Smooth muscle cell (in vitro differentiated cells): ENCODE data around the gene ZFPM1. TPM values are rescaled to one million over a fixed set of nuclear protein-coding genes. Genes with fewer than 3 reads are reported as not detected.

Experiments used
- DNase-seq: peaks from one replicate; lab custom pipeline; 2025; ENCODE audit not compliant: unreplicated experiment; lab: John Stamatoyannopoulos, UW
- H2AFZ ChIP-seq: fragments of 200-600 bp; sonication (generic); 2 replicates; pipeline ENCODE4 v1.6.0; 2016; ENCODE audit warnings: antibody characterized with exemption, low read depth, mild to moderate bottlenecking
- H3F3A ChIP-seq: fragments of 200-600 bp; sonication (generic); 2 replicates; pipeline ENCODE4 v1.6.0; 2017; ENCODE audit warnings: antibody characterized with exemption, low read depth
- H3K27ac ChIP-seq: fragments of 200-600 bp; sonication (generic); 2 replicates; pipeline ENCODE4 v1.5.1; 2016; ENCODE audit warnings: low read depth, mild to moderate bottlenecking
- H3K27me3 ChIP-seq: fragments of 200-600 bp; sonication (generic); 2 replicates; pipeline ENCODE4 v1.6.1; 2016; ENCODE audit warnings: low read depth, mild to moderate bottlenecking
- H3K36me3 ChIP-seq: fragments of 200-600 bp; sonication (generic); 2 replicates; pipeline ENCODE4 v1.5.1; 2016; ENCODE audit warnings: low read depth
- H3K4me1 ChIP-seq: fragments of 200-600 bp; sonication (generic); 2 replicates; pipeline ENCODE4 v1.5.1; 2016; ENCODE audit warnings: low read depth
- H3K4me2 ChIP-seq: fragments of 200-600 bp; sonication (generic); 2 replicates; pipeline ENCODE4 v1.6.0; 2016; ENCODE audit warnings: mild to moderate bottlenecking
- H3K4me3 ChIP-seq: fragments of 200-600 bp; sonication (generic); 2 replicates; pipeline ENCODE4 v1.5.1; 2016; ENCODE audit warnings: mild to moderate bottlenecking
- H3K79me2 ChIP-seq: fragments of 200-600 bp; sonication (generic); 2 replicates; pipeline ENCODE4 v1.6.0; 2016; ENCODE audit warnings: low read depth, mild to moderate bottlenecking
- H3K9ac ChIP-seq: fragments of 200-600 bp; sonication (generic); 2 replicates; pipeline ENCODE4 v1.6.0; 2016; ENCODE audit warnings: low read depth
- H3K9me3 ChIP-seq: fragments of 200-600 bp; sonication (generic); replicated peaks from 2 replicates; pipeline ENCODE4 v1.5.1; 2016; ENCODE audit warnings: low read depth
- H4K20me1 ChIP-seq: fragments of 200-600 bp; sonication (generic); 2 replicates; pipeline ENCODE4 v1.6.0; 2016; ENCODE audit warnings: low read depth
- WGBS: methylation state at CpG from one replicate; pipeline ENCODE4 v1.1.7; 2016; ENCODE audit warnings: low lambda C conversion rate; 5-methylcytosine and 5-hydroxymethylcytosine counted together
- polyA plus RNA-seq: library from polyadenylated mRNA; unstranded; fragments of >200 nt; fragmentation: Nextera tagmentation; extraction: Ambion mirVana; gene quantifications from 2 replicates; pipeline ENCODE4 v1.2.1, GENCODE V29; 2016
- total RNA-seq: library from RNA; depleted of rRNA; stranded (reverse); fragments of >200 nt; gene quantifications from 2 replicates; pipeline ENCODE4 v1.2.3, GENCODE V29; 2014
- TF ChIP-seq, protein P1 (sequence below): fragments of 200-600 bp; sonication (generic); IDR thresholded peaks from 2 replicates; pipeline ENCODE4 v1.5.1; 2017; ENCODE audit warnings: borderline replicate concordance, mild to moderate bottlenecking, antibody characterized with exemption; ENCODE audit not compliant: insufficient read depth, poor library complexity, severe bottlenecking

Gene ZFPM1
- total and polyA plus RNA-seq, 2 experiments from 2014 or later: 0.99 to 4.9 TPM

GRCh38 chr16:88430185-88430523 lies 22.9 kb upstream of the ZFPM1 start:
- no peak overlapping the region for H3K9ac ChIP-seq
- no peak overlapping the region for H3K4me3 ChIP-seq
- H3K79me2 ChIP-seq: no peaks in the 10 kb centered on the region
- H3K4me1 ChIP-seq: no peaks in the 10 kb centered on the region
- 95% methylated on average over 16 of the region's 36 CpGs for WGBS
- no peaks in the 10 kb centered on the region for H3K9me3 ChIP-seq
- H3K36me3 ChIP-seq: no peaks in the 10 kb centered on the region
- DNase-seq: no peak
- H3K4me2 ChIP-seq: no peak overlapping the region
- H3F3A ChIP-seq: no peaks in the 10 kb centered on the region
- TF ChIP-seq, protein P1, sequence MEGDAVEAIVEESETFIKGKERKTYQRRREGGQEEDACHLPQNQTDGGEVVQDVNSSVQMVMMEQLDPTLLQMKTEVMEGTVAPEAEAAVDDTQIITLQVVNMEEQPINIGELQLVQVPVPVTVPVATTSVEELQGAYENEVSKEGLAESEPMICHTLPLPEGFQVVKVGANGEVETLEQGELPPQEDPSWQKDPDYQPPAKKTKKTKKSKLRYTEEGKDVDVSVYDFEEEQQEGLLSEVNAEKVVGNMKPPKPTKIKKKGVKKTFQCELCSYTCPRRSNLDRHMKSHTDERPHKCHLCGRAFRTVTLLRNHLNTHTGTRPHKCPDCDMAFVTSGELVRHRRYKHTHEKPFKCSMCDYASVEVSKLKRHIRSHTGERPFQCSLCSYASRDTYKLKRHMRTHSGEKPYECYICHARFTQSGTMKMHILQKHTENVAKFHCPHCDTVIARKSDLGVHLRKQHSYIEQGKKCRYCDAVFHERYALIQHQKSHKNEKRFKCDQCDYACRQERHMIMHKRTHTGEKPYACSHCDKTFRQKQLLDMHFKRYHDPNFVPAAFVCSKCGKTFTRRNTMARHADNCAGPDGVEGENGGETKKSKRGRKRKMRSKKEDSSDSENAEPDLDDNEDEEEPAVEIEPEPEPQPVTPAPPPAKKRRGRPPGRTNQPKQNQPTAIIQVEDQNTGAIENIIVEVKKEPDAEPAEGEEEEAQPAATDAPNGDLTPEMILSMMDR: no peak
- H4K20me1 ChIP-seq: peaks cover 2% of the 10 kb centered on the region
- H3K27ac ChIP-seq: no peak overlapping the region
- H2AFZ ChIP-seq: no peak overlapping the region
- no peaks in the 10 kb centered on the region for H3K27me3 ChIP-seq

GRCh38 chr16:88430524-88431446 lies 22.3 kb upstream of the ZFPM1 start:
- no peak overlapping the region for H3K27ac ChIP-seq
- H3K4me1 ChIP-seq: no peaks in the 10 kb centered on the region
- H3K9me3 ChIP-seq: no peaks in the 10 kb centered on the region
- H3F3A ChIP-seq: no peaks in the 10 kb centered on the region
- TF ChIP-seq, protein P1: no peak
- no peak overlapping the region for H3K9ac ChIP-seq
- no peaks in the 10 kb centered on the region for H3K36me3 ChIP-seq
- no peaks in the 10 kb centered on the region for H4K20me1 ChIP-seq
- DNase-seq: no peak
- no peak overlapping the region for H2AFZ ChIP-seq
- H3K27me3 ChIP-seq: no peaks in the 10 kb centered on the region
- H3K4me2 ChIP-seq: no peak overlapping the region
- H3K79me2 ChIP-seq: no peaks in the 10 kb centered on the region
- WGBS: 92% methylated on average over 53 of the region's 80 CpGs
- no peak overlapping the region for H3K4me3 ChIP-seq

GRCh38 chr16:88431651-88432050 lies 21.4 kb upstream of the ZFPM1 start:
- WGBS: 92% methylated on average over 22 of the region's 22 CpGs
- H3K79me2 ChIP-seq: no peaks in the 10 kb centered on the region
- H3K4me3 ChIP-seq: no peak overlapping the region
- DNase-seq: no peak
- TF ChIP-seq, protein P1: no peak
- no peaks in the 10 kb centered on the region for H3K36me3 ChIP-seq
- no peak overlapping the region for H3K4me2 ChIP-seq
- no peaks in the 10 kb centered on the region for H3K27me3 ChIP-seq
- no peak overlapping the region for H2AFZ ChIP-seq
- no peaks in the 10 kb centered on the region for H3K9me3 ChIP-seq
- no peaks in the 10 kb centered on the region for H3F3A ChIP-seq
- no peak overlapping the region for H3K27ac ChIP-seq
- no peaks in the 10 kb centered on the region for H3K4me1 ChIP-seq
- no peaks in the 10 kb centered on the region for H4K20me1 ChIP-seq
- H3K9ac ChIP-seq: no peak overlapping the region

- H3K4me3 ChIP-seq: no peak overlapping the region
- no peak overlapping the region for H3K27ac ChIP-seq
- no peaks in the 10 kb centered on the region for H3K27me3 ChIP-seq
- H3K4me2 ChIP-seq: no peak overlapping the region
- TF ChIP-seq, protein P1: no peak
- H2AFZ ChIP-seq: no peak overlapping the region
- H3K79me2 ChIP-seq: no peaks in the 10 kb centered on the region
- no peaks in the 10 kb centered on the region for H3K9me3 ChIP-seq
- no peak overlapping the region for H3K9ac ChIP-seq
- no peaks in the 10 kb centered on the region for H4K20me1 ChIP-seq
- no peaks in the 10 kb centered on the region for H3F3A ChIP-seq
- H3K4me1 ChIP-seq: no peaks in the 10 kb centered on the region
- no peaks in the 10 kb centered on the region for H3K36me3 ChIP-seq
- 93% methylated on average over 22 of the region's 22 CpGs for WGBS
- no peak for DNase-seq
These were observed 20.9 kb upstream of the ZFPM1 start for GRCh38 chr16:88432174-88432573.
